OCI-LY1 (cell line): ENCODE data around the gene ADAM33.

Source experiments
- H2AFZ ChIP-seq: fragments of 200-600 bp; sonication (generic), shearing (Covaris generic); 2 replicates; pipeline ENCODE4 v1.6.0; 2014; ENCODE audit warnings: antibody characterized with exemption, mild to moderate bottlenecking, low read length
- H3F3A ChIP-seq: fragments of 200-600 bp; sonication (generic), shearing (Covaris generic); 2 replicates; pipeline ENCODE4 v1.6.0; 2014; ENCODE audit warnings: mild to moderate bottlenecking, antibody characterized with exemption, low read length, moderate library complexity; ENCODE audit not compliant: insufficient read depth
- H3K27ac ChIP-seq: fragments of 200-600 bp; sonication (generic); 2 replicates; pipeline ENCODE4 v1.5.1; 2014; ENCODE audit warnings: low read length, mixed run types, mild to moderate bottlenecking, low read depth; ENCODE audit not compliant: poor library complexity, severe bottlenecking
- H3K27me3 ChIP-seq: fragments of 200-600 bp; sonication (generic); 2 replicates; pipeline ENCODE4 v1.6.0; 2014; ENCODE audit warnings: antibody characterized with exemption, mild to moderate bottlenecking, low read length, moderate library complexity; ENCODE audit not compliant: insufficient read depth
- H3K36me3 ChIP-seq: fragments of 200-600 bp; sonication (generic); 2 replicates; pipeline ENCODE4 v1.6.1; 2014; ENCODE audit warnings: mild to moderate bottlenecking, antibody characterized with exemption, low read length, moderate library complexity, mixed read lengths; ENCODE audit not compliant: insufficient read depth
- H3K4me1 ChIP-seq: fragments of 200-600 bp; sonication (generic); 2 replicates; pipeline ENCODE4 v1.5.1; 2014; ENCODE audit warnings: mild to moderate bottlenecking, low read length, moderate library complexity; ENCODE audit not compliant: insufficient read depth, severe bottlenecking
- H3K4me2 ChIP-seq: fragments of 200-600 bp; sonication (generic), shearing (Covaris generic); 2 replicates; pipeline ENCODE4 v1.6.1; 2014; ENCODE audit warnings: low read length
- H3K4me3 ChIP-seq: fragments of 200-600 bp; sonication (generic); 2 replicates; pipeline ENCODE4 v1.5.1; 2014; ENCODE audit warnings: low read length, low read depth, mild to moderate bottlenecking, mixed read lengths; ENCODE audit not compliant: poor library complexity, severe bottlenecking
- H3K79me2 ChIP-seq: fragments of 200-600 bp; shearing (Covaris generic); 2 replicates; pipeline ENCODE4 v1.6.1; 2016; ENCODE audit warnings: mixed run types, low read length, mixed read lengths; ENCODE audit not compliant: insufficient read depth
- H3K9ac ChIP-seq: fragments of 200-600 bp; sonication (generic), shearing (Covaris generic); 2 replicates; pipeline ENCODE4 v1.6.1; 2014; ENCODE audit warnings: mild to moderate bottlenecking, low read length, mixed read lengths
- H3K9me2 ChIP-seq: fragments of 200-600 bp; sonication (generic), shearing (Covaris generic); 2 replicates; pipeline ENCODE4 v1.6.1; 2014; ENCODE audit warnings: low read depth, mild to moderate bottlenecking, low read length, mixed read lengths
- H3K9me3 ChIP-seq: fragments of 200-600 bp; shearing (Covaris generic); 2 replicates; pipeline ENCODE4 v1.6.1; 2014; ENCODE audit warnings: low read length, mixed read lengths
- H4K20me1 ChIP-seq: fragments of 200-600 bp; sonication (generic), shearing (Covaris generic); 2 replicates; pipeline ENCODE4 v1.6.0; 2016; ENCODE audit warnings: mild to moderate bottlenecking, low read length; ENCODE audit not compliant: insufficient read depth
- EZH2 ChIP-seq: fragments of 200-600 bp; sonication (generic), shearing (Covaris generic); IDR thresholded peaks from 2 replicates; pipeline ENCODE4 v1.8.0; 2017; ENCODE audit warnings: borderline replicate concordance, mixed run types, mild to moderate bottlenecking, antibody characterized with exemption, low read length, moderate library complexity, mixed read lengths
- TF ChIP-seq, protein P1 (sequence below): fragments of 200-600 bp; sonication (generic), shearing (Covaris generic); IDR thresholded peaks from 2 replicates; pipeline ENCODE4 v1.5.1; 2017; ENCODE audit warnings: mild to moderate bottlenecking, antibody characterized with exemption, low read length, moderate library complexity, mixed read lengths

The ADAM33 gene

DNA sequence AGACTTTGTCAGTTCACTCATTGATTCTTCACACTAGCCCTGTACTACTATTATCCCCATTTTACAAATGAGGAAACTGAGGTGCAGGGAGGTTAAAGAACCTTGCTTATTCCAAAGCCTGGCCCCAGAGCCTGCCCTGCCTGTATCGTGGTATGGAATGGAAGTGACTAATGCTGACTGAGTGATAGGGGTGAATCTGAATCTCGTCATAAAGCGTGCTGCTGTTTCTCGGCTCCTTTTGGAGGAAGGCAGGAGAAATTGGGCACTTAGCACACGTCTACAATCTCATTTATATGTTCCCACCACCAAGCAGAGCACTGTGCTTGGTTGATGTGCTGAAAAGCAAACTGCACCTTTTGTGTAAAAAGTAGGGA, 35.8 kb downstream of the ADAM33 start:
- TF ChIP-seq, protein P1, sequence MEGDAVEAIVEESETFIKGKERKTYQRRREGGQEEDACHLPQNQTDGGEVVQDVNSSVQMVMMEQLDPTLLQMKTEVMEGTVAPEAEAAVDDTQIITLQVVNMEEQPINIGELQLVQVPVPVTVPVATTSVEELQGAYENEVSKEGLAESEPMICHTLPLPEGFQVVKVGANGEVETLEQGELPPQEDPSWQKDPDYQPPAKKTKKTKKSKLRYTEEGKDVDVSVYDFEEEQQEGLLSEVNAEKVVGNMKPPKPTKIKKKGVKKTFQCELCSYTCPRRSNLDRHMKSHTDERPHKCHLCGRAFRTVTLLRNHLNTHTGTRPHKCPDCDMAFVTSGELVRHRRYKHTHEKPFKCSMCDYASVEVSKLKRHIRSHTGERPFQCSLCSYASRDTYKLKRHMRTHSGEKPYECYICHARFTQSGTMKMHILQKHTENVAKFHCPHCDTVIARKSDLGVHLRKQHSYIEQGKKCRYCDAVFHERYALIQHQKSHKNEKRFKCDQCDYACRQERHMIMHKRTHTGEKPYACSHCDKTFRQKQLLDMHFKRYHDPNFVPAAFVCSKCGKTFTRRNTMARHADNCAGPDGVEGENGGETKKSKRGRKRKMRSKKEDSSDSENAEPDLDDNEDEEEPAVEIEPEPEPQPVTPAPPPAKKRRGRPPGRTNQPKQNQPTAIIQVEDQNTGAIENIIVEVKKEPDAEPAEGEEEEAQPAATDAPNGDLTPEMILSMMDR, result no peak
- no peak for TF ChIP-seq EZH2
- Histone ChIP-seq H3K4me2 (no peak overlapping the region), H3F3A (no peaks in the 10 kb centered on the region), H3K4me3 (no peak overlapping the region), H3K9me3 (no peaks in the 10 kb centered on the region), H3K36me3 (no peaks in the 10 kb centered on the region), H3K9me2 (no peaks in the 10 kb centered on the region), H4K20me1 (no peaks in the 10 kb centered on the region), H3K4me1 (peaks cover 4% of the 10 kb centered on the region), H3K79me2 (no peaks in the 10 kb centered on the region), H2AFZ (no peak overlapping the region), H3K27me3 (no peaks in the 10 kb centered on the region; the same call in 1 of the 2 replicates), H3K27ac (no peak overlapping the region), H3K9ac (no peak overlapping the region)

DNA sequence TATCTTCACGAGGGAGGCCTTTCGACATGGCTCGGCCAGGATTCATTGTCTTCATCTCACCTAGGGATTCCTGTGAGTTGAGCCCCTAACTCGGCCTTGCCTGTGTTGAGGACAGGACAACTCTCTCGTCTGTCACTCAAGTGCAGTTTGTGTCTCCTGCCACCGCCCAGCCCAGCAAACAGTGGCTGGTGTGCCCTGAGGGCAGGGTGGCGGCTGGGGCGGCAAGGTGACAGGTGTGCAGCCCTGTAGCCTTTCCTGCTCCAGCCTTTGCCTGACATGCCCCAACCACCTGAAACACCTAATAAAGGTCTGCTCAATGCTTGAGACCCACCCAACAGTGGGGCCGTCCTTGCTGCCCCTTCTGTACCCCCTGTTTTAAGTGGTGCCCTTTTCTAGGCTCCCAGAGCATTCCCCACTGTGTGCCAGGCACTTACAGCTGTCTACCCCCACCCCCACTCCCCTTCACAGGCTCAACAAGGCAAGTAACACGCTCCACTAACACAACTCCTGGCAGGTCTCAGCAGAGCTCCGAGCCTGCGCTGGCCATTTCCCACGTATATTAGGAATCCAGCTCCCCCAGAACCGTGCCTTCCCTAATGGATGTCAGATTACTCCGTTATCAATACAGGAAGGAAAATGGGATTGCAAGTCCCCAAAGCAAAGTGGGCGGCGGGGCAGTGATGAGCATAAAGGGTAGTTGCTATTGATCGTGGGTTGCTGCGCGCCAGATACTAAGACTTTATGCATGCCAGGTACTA, 36.3 kb downstream of the ADAM33 start:
- H3F3A ChIP-seq, result no peaks in the 10 kb centered on the region

DNA sequence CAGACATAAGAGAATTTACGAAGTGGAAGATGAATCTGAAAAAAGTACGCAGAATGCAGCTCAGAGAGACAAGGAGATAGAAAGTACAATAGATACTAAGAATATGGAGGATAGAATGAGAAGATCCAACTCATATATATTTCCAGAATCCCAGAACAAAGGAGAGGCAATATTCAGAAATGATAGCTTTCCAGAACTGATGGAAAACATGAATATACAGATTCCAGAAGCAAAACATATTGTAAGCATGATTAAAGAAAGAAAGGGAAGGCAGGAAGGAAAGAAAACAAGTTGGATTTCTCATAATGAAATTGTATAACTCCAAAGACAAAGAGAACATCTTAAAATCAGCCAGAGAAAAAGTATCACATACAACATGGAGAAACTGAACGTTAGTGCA, 41.6 kb downstream of the ADAM33 start:
- Histone ChIP-seq H3K4me3 (no peak overlapping the region), H3K4me1 (no peaks in the 10 kb centered on the region), H3K27ac (no peak overlapping the region), H3K36me3 (no peaks in the 10 kb centered on the region), H3K9me3 (no peaks in the 10 kb centered on the region), H3K4me2 (no peak overlapping the region), H3K79me2 (no peaks in the 10 kb centered on the region), H3F3A (no peaks in the 10 kb centered on the region), H3K9me2 (no peaks in the 10 kb centered on the region), H3K27me3 (no peaks in the 10 kb centered on the region), H3K9ac (no peak overlapping the region), H4K20me1 (no peaks in the 10 kb centered on the region; the same call in 1 of the 2 replicates), H2AFZ (no peak overlapping the region)
- TF ChIP-seq, protein P1, result no peak
- no peak for TF ChIP-seq EZH2

More for the DNA sequence above, 36.3 kb downstream of the ADAM33 start:
- H3K36me3 ChIP-seq, result no peaks in the 10 kb centered on the region
- TF ChIP-seq EZH2, result no peak
- TF ChIP-seq, protein P1, result no peak
- H3K4me1 ChIP-seq, result no peaks in the 10 kb centered on the region
- H3K9me2 ChIP-seq, result no peaks in the 10 kb centered on the region
- no peak overlapping the region for H3K4me3 ChIP-seq
- no peak overlapping the region for H3K27ac ChIP-seq
- no peaks in the 10 kb centered on the region for H4K20me1 ChIP-seq
- H3K79me2 ChIP-seq, result no peaks in the 10 kb centered on the region
- no peaks in the 10 kb centered on the region; the same call in 1 of the 2 replicates for H3K27me3 ChIP-seq
- no peak overlapping the region for H2AFZ ChIP-seq
- H3K4me2 ChIP-seq, result no peak overlapping the region
- H3K9me3 ChIP-seq, result no peaks in the 10 kb centered on the region
- H3K9ac ChIP-seq, result no peak overlapping the region
